GM13977 (cell line): Measurements from ENCODE around the gene WNT2.

Source experiments
- DNase-seq: peaks from one replicate; pipeline ENCODE4 v3.0.0; 2012; ENCODE audit warnings: low spot score
- CTCF ChIP-seq: IDR thresholded peaks from 2 replicates; pipeline ENCODE4 v1.5.1; 2012; ENCODE audit warnings: mild to moderate bottlenecking, control low read depth; ENCODE audit not compliant: insufficient read depth; ENCODE audit errors: extremely low read depth, missing control alignments
- in situ Hi-C: fragments of 300-500 bp; cut with MboI; formaldehyde crosslinking; loops from one replicate; pipeline ENCODE4 v1.12.0; 2022; ENCODE audit warnings: low sequenced_read_pairs, low pct_unique_long_range_greater_than_20kb, mixed read lengths, inconsistent platforms; ENCODE audit not compliant: unreplicated experiment

WNT2 gene

GRCh38 chr7:117285826-117286225, 37.0 kb downstream of the WNT2 start:
- in situ Hi-C loops = no loop called here
- TF ChIP-seq CTCF = no peak
- no peak for DNase-seq

- no peak for TF ChIP-seq CTCF
- DNase-seq = no peak
- in situ Hi-C loops = no loop called here
Measured at GRCh38 chr7:117284692-117285091, 38.2 kb downstream of the WNT2 start.

- in situ Hi-C loops = no loop called here
- no peak for TF ChIP-seq CTCF
- DNase-seq = no peak
Measured at GRCh38 chr7:117283779-117284178, 39.1 kb downstream of the WNT2 start.

- no peak for DNase-seq
- TF ChIP-seq CTCF = no peak
- in situ Hi-C loops = no loop called here
Measured at GRCh38 chr7:117283371-117283770, 39.5 kb downstream of the WNT2 start.

GRCh38 chr7:117282239-117282812, 40.5 kb downstream of the WNT2 start:
- no peak for TF ChIP-seq CTCF
- in situ Hi-C loops = no loop called here
- no peak for DNase-seq

GRCh38 chr7:117281562-117281961, 41.3 kb downstream of the WNT2 start:
- in situ Hi-C loops = no loop called here
- no peak for TF ChIP-seq CTCF
- no peak for DNase-seq
